ENCODE measurements around the gene SNCB. TPM values are rescaled to one million over a fixed set of nuclear protein-coding genes. Genes with fewer than 3 reads are reported as not detected.
A peak's percentile ranks its signal among the peaks of the same experiment; 100 is the strongest.

SNCB gene
- total and polyA plus RNA-seq, 9 donors = 0.13 TPM; not detected in 8

DNA sequence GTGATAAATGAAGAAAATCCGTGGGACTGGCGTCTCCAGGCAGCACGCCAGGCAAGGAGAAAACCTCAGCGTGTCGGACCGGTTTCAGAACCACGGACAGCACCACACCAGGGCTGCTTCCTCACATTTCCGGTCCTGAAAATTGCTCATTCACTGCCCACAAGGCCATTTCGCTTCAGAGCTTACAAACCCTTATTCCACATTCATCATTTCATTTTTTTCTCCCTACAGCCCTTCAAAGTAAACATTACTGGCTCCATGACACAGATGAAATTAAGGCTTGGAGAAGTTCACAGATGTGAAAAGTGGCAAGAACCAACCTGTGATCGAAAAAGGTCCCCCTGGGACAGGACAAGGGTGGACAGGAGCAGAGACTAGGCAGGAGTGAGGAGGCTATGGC is 18.9 kb downstream of the SNCB start:
- intact Hi-C loops (cut with DNase I) = no loop called here
- Histone ChIP-seq H3K27me3 (peaks cover 2% of the 10 kb centered on the region), H3K27ac (no peak overlapping the region), H3K4me1 (ENCODE audit: insufficient read depth) (peaks cover 4% of the 10 kb centered on the region), H3K4me3 (no peak overlapping the region), H3K9me3 (no peaks in the 10 kb centered on the region), H3K36me3 (no peaks in the 10 kb centered on the region)
- DNase-seq = peak; percentile 62 to 87 (median 81)
- no peak for TF ChIP-seq EP300 (IDR thresholded peaks at IDR 0.05)
- TF ChIP-seq POLR2A (IDR thresholded peaks at IDR 0.05) = no peak
- no peak for TF ChIP-seq CTCF (IDR thresholded peaks at IDR 0.05)
- WGBS, 3 donors = 9 to 10% (median 10%) methylated on average over 10 of the region's 10 CpGs

- intact Hi-C loops (cut with DNase I) = no loop called here
- Histone ChIP-seq H3K9me3 (no peaks in the 10 kb centered on the region), H3K27ac (no peak overlapping the region), H3K4me3 (peak overlapping the region; percentile 11), H3K4me1 (ENCODE audit: insufficient read depth) (peaks cover 4% of the 10 kb centered on the region), H3K27me3 (peaks cover 2% of the 10 kb centered on the region), H3K36me3 (no peaks in the 10 kb centered on the region)
- TF ChIP-seq CTCF (IDR thresholded peaks at IDR 0.05) = no peak
- 1 to 4% (median 2%) methylated on average over 10 to 31 of the region's 31 CpGs for WGBS, 3 donors
- DNase-seq = no peak
These were observed 19.9 kb downstream of the SNCB start for GRCh38 chr5:176610435-176610773.

DNA sequence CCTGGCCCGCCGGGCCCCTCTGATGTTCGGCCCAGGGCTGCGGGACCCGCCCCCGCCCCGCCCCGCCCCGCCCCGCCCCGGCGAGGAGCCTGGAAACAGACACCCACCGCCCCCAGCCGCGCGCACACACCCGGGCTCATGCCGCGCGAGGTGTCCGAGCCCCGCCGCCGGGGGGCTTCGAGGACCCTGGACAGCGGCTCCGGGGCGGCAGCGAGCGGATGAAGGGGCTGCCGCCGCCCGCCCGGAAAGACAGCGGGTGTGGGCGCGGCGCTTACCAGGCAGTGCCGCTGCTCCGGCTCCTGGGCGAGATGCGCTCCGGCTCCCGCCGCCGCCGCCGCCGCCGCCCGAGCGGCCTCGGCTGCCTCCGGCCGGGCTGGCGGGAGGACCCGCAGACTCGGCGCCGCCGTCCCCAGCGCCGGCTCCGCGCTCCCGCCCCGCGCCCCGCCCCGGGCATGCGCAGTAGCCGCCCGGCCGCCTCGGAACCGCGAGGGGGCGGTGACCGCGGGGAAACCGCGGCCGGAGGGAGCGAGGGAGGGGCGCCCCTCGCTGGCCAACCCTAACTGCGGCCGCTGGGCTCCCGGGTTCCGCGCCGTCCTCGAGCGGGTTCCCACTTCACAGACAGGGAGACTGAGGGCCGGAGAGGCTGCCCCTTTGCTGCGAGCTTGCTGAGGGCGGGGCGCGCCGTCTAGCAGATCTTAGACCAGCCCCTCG is 20.5 kb downstream of the SNCB start, which contains the start of gene GPRIN1:
TSS of gene GPRIN1 (minus strand) at position 433 of the 711 bp plus-strand sequence. CDS start 10,322 bp downstream, outside the sequence.
- 0 to 2% (median 1%) methylated on average over 22 to 101 of the region's 101 CpGs for WGBS, 3 donors
- DNase-seq = no peak
- no peak for TF ChIP-seq POLR2A (IDR thresholded peaks at IDR 0.05)
- no peak for TF ChIP-seq CTCF (IDR thresholded peaks at IDR 0.05)
- TF ChIP-seq EP300 (IDR thresholded peaks at IDR 0.05) = no peak
- intact Hi-C loops (cut with DNase I) = no loop called here
- H3K4me3 ChIP-seq = peak within 1 kb of the TSS; percentile 11
- no peak within 1 kb of the TSS for H3K27ac ChIP-seq
- H3K9me3 ChIP-seq = no peaks in the 10 kb centered on the region
- no peaks in the 10 kb centered on the region for H3K36me3 ChIP-seq
- H3K27me3 ChIP-seq = peaks cover 2% of the 10 kb centered on the region
- peaks cover 4% of the 10 kb centered on the region for H3K4me1 ChIP-seq (ENCODE audit: insufficient read depth)

DNA sequence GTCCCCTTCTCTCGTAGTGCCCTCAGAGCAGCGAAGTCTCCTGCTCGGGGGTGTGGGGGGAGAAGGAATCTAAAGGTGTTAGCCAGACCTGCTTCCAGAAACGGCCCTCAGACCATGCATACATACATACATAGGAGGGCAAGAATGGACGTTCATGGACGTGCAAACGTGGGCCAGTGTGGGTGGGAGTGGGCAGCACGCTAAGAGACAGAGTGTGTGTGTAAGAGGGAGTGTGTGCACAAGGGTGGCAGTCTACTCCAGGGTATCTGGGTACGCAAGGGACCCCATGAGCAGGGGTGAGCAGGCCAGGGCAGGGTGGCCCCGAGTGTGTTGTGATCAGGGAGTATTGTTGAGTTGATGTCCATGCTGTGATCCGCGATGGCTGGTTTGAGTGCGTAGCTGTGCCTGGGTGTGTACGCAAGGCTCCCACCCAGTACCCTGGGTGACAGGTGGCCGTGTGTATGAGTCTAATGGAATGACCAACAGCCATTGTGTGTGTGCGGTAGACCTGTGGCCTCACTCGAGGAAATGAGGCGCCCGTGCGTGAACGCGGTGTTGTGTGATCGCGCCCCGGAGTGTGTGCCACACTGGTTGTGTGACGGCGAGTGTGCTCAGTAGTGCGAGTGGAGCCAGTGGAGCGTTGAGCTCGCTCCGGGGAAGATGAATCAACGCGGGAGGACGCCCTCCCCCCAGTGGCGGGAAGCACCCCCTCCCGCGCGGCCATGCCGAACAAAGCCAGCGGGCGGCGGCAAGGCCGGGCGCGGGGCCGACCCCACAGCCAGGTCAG is 21.2 kb downstream of the SNCB start:
- H3K4me1 ChIP-seq (ENCODE audit: insufficient read depth) = peaks cover 4% of the 10 kb centered on the region
- H3K27me3 ChIP-seq = peaks cover 2% of the 10 kb centered on the region
- intact Hi-C loops (cut with DNase I) = no loop called here
- no peak for DNase-seq
- H3K4me3 ChIP-seq = peak overlapping the region; percentile 11
- TF ChIP-seq EP300 (IDR thresholded peaks at IDR 0.05) (no peak), CTCF (IDR thresholded peaks at IDR 0.05) (no peak), POLR2A (IDR thresholded peaks at IDR 0.05) (no peak)
- WGBS, 3 donors = 22 to 32% (median 25%) methylated on average over 39 to 46 of the region's 46 CpGs
- H3K36me3 ChIP-seq = no peaks in the 10 kb centered on the region
- no peaks in the 10 kb centered on the region for H3K9me3 ChIP-seq
- H3K27ac ChIP-seq = no peak overlapping the region

All from ovary (tissue), 9 donors.